Amygdala (tissue), 56 donors: Measurements from ENCODE around the gene LRP1B.

Experiments
- DNase-seq, 56 donors: peaks; one replicate each; lab custom pipeline; 2025; lab: John Stamatoyannopoulos, UW

The LRP1B gene

DNA sequence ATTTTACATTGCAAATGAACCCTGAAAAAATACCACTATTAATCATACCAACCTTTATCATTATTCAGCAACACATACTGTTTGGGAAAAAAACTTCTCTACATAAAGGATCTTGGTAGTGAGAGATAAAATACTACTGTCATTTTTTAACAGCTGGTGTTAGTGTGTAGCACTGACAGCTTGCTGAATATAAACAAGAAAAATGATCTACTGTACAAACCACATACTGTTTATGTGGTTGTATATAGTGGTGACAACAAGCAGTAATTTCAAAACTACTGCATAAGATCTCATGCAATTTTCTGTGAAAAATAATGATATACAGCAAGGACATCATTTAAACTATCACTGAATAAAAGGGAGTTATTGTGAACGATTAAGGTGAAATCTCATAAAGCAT is 601.2 kb downstream of the LRP1B start:
- no peak for DNase-seq

DNA sequence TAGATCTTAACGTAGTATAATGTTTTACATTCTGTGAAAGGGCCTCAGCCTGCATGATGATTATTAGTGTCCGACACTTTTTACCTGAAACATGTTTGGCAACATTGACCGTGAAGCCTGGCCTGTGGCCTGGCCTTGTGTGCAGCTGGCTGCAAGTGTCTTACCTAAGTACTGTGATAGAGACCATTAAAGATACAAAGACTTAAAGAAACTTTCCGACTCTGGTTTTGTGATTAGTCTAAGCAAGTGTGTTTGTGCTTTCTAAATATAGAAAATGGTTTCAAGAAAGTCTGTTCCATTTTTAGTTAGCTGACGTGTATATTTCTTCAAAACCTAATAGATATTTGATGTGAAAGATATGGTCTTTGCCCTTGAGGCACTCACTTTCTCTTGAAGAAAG is 601.8 kb downstream of the LRP1B start:
- DNase-seq = no peak

DNA sequence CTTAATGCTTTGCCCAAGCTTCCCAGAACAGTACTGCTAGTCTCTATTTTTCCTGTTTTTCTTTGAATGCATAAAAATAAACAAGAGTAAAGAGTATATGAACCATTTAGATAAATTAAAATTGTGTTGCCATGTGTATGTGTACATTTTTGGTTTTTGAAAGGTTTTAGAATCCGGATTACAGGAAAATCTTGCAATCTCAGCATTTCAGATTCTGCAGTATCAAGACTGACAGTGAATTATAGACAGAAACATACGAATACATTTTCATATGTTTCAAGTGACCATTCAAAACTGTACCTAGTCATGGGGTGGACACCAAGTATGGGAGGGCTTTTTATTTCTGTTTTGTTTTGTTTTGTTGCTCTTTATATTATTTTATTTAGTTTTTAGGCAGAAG is 604.1 kb downstream of the LRP1B start:
- DNase-seq = no peak

DNA sequence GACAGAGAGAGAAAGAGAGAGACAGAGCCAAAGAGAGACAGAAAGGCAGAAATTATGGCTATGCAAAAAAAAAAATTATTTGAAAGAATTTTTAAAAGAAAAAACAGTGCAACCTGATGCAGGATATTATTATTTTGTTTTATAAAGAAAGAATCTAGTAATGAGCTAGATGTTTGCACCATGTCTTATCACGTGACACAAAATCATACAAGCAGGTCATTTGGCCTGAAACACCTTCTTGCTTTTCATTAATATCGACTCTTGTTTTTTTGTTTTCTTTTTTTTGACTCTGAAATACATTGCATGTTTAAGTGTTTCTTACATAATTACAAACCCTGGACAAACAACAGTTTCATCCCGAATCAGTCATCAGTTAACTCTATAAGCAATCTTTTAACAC is 606.0 kb downstream of the LRP1B start:
- no peak for DNase-seq

DNA sequence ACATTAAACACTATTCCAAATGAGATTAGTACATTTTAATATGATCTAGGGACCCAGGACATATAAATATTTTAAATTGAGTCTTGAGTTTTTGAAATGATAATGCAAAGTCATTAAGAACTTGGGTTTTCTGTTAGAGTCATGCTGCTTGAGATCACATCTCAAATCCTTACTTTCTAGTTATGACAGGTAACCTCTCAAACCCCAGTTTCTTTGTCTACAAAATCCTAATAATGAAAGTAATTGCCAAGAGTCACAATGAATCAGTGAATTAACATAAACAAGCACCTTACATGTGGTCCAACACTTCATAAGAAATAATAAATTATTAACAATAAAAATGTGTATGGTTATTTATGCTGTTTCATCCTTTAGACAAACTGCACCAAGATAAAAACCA is 607.6 kb downstream of the LRP1B start:
- DNase-seq = no peak

DNA sequence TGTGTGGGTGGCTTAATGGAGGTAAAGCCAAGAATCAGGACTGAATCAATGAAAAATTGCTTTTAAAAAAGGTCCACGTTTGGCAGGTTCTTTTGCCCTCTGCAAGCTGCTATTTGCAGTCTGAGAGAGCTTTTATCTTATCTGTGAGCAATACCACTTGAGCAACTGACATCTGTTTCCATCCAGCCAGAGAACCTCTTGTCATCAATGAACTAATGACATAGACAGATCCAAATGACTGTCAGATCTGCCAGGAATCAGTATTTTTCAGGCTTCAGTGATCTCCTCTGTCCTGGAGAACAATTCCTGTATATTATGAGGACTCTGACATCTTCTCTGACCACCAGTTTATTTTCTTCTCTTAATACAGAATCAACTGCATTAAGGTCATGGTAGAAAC is 608.1 kb downstream of the LRP1B start:
- no peak for DNase-seq

DNA sequence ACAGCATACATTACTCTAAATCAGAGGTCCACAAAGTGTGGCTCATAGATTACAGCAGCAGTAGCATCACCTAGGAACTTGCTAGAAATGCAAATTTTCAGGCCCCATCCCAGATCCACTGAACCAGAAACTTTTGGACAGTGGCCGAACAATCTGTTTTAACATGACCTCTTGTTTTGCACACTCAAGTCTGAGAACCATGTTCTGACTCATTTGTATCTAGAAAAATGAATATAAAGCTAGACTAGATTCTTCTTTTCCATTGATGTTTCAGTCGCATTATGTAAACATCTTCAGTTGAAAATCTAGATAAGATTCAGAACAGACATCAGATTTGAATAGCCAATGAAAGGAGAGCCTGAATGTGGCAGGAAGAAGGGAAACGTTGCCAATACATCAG is 608.8 kb downstream of the LRP1B start:
- no peak for DNase-seq

DNA sequence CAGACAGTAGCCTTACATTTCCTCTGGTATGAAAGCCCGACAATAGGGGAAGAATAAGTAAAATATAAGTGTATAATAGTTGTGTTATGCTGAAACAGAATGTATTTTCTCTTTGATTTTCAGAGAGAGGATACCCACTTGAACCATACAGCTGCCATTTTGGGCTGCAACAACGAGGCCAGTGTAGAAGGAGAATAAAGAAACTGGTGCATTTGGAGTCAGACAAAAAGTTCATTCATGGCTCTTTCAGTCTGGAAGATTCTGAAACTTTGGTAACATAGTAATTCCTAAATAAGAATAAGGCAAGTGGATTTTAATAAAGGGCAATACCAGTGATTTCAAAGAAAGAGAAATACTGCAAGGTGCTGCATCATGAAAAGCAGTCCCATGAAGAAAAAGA is 610.9 kb downstream of the LRP1B start:
- peak in 1 of 56 donors; percentile 2 for DNase-seq

DNA sequence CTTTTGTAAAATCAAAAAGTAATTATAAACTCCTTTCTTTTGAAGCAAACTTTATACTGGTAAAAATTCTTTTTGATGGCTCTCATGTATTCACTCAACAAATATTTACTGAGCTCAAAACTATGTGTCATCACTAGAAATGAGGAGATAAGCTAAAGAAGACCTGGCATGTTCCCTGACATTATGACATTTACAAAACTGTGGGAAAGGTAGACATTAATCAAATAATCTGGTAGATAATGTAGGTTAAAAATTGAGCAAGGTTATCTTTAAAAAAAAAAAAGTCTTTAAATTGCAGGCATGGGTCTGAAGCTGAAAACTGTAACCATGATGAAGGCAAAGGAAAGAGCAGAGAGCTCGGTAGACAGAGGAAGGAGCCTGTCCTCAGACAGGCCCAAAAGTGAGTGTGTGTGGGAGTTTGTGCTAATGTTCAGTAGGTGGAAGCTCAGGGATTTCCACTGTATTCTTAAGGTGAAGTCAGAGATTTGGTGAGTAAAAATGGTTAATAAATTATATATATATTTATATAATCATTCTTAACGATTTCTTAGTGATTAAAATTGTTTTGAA is 612.9 kb downstream of the LRP1B start:
- no peak for DNase-seq

DNA sequence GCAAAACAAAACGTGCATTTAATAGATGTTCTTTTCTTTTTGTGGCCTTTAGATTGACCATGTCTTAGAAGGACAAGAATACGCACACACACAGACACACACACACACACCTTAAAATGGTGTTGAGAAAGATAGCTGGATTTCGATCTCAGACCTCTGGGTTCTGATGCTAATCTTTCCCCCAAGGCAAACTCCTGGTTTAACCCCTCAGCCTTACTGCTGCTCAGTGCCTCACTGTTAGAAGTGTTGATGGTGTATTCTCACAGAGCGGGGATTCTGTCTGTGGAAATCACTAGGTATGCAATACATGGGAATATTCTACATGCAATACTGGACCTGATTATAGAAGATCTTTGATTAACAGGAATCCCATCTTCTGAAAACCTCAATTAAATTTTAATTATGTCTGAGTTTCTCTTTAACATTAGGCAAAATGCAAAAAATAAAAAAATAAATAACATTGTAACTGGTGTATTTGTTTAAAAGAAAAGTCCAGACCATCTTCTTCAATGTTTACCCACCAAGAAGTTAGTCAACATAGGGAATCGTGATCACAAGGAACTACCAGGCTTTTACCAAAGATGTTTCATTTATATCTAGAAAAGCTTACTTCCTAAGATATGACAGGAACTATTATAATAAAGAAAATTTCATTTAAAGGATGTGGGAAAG is 613.5 kb downstream of the LRP1B start:
- no peak for DNase-seq

DNA sequence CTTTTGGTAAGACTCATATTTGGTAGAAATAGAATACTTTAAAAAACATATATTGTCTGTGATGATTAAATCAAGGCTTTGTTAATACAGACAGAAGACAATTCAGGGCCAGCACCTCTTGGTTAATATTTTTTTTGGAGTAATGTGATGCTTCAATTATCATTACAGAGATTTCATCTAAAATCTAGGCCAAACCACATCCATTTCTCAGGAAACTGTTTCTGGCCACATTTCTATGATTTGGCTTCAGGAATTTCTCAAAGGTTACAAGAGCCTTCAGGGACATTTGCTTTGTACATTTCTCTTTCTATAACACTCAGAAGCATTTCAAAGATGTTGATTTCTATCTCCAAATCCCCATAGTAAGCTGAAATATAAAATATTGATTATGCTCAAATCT is 614.9 kb downstream of the LRP1B start:
- DNase-seq = no peak

DNA sequence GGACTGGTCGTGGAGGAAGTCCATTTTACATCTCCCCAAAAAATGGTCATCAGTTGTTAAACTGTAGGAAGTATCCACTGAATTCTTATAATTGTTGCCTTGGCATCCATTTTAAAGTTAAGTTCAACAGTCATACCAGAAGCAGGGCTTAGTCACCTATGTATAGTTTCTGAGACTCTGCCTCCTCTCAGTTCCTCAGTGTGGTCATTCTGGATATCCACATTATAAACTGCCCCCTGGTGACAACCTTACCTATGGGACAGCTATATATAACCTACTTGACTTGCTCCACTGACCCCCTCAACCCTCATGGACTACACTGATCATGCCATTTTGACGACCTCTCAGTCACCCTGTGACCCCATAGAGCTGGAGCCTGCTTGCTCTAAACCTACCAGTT is 617.0 kb downstream of the LRP1B start:
- DNase-seq = no peak

DNA sequence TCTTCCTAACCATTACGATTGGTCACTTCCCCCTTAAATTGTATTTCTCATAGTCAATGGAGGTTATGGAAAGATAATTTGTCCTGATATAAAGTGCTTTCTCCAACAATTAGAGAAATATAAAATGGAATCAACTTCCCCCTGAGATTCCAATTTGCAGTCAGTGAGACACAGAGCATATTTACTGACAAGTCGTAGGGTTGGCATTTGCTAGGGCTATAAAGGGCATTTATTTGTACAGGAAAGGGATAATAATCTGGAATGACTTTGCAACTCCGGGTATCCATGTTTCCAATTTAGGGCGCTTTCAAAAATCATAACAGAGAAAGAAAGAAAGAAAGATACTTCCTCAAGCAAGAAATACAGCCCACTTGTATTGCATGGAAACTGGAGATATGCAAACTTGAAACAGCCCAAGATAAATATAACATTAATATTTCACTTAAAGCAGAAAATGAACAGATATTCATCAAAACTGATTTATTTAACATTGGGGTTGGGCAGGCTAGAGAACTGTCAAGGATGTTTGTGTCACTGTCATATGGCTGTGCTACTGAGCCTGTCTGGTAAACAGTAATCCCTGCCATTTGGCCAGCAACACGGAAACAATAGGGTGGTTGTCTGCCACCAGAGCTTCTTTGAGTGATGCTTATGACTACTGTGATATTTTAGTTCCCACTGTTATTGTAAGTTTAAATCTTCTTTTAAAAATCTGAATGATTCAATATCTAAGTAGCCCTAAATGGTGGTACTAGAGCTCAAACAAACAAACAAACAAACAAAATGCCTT is 621.8 kb downstream of the LRP1B start:
- DNase-seq = peak in 21 of 56 donors; percentile 2 to 67 (median 24)

DNA sequence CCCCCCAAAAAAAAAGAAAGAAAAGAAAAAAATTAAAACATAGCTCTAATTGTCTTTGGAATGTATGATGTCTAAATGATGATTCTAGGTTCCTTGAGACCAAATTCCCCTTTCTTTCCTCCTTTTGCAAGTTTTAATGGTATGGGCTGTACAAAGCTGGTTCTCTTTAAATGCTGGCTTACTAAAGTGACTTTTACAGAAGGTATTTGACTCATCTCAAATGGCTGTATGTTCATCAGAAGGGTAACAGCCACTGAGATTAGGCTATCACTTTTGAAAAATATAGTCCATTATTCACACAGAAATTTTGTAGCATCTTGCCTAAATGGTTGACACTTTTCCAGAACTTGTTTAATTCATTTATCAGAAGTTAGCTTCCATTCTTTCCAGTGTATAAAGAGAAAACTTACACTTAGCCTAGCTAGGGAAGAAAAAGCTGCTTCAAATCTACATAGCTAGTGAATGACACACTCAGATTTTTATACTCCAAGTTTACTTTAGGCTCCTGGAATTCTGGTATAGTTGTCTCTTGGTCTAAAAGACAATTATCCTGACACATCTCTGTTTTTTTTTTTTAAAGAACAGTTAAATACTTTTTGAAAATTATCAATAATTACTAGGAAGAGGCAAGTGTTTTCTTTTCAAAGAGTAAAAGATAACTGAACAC is 622.6 kb downstream of the LRP1B start:
- DNase-seq = no peak

DNA sequence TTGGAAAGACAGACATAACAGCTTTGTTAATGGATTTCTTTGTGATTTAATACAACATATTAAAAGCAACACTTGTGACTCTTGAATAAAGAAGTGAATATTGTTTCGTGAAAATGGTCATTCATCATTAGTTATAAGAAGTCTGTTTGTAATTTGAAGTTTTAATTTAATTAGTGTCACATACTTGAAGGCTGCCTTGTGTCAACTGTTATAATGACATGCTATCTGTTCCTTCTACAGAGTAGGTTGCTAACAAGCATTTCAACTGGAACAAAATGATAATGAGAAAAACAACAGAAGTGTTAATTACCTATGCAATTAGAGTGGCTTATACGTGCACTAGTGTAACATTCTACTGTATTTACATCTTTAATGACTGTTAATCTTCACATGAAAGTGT is 624.7 kb downstream of the LRP1B start:
- no peak for DNase-seq

DNA sequence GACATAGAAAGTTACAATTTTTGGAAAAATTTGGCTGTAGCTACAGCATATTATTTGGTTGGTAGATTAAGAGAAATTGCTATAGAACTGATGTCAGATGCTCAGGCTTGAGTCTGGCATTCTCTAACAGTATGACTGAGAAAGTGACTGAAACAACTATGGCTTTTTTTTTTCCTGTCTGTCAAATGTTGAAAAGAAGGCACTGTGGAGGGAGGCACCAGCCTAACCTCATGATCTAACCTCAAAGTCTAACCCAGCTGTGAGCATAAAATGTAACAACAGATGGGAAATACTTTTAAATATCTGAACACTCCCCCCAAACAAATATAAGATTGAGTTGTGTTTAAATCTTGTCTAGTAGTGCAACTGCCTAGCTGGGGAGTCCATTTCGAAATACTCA is 629.1 kb downstream of the LRP1B start:
- no peak for DNase-seq

DNA sequence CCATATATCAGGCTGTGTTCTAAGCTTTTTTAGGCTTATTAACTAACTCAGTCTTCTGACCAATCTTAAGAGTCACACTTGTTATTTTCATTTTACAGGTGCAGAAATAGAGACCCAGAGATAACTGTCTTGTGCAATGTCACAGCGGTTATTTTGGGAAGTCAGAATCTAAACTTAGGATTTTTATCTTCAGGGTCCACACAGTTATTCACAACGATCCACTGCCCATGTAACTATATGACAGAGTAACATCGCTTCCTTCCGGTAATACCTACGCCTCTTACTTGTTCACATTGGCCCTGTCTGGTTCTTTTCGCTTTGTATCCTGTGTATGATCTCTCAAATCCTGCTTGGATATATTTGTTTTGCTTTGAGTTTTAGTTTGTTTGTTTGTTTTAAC is 631.7 kb downstream of the LRP1B start:
- no peak for DNase-seq

DNA sequence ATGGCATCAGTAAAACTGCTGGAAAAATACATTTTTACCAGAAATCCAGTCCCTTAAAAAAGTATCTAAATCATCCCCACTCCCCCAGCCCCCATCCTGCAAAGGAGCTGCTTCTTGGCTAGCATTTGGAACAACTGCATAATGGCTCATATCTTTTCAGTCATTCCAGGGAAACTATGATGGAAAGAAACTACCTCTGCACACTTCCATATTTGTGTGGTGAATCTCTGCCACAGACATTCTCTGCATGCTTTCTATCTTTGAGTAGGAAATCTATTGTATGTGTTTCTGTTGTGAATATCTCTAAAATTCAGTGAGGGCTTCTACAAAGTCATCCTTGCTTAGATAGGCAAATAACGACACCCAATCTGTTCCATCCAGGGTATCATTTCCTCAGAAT is 632.3 kb downstream of the LRP1B start:
- DNase-seq = no peak

DNA sequence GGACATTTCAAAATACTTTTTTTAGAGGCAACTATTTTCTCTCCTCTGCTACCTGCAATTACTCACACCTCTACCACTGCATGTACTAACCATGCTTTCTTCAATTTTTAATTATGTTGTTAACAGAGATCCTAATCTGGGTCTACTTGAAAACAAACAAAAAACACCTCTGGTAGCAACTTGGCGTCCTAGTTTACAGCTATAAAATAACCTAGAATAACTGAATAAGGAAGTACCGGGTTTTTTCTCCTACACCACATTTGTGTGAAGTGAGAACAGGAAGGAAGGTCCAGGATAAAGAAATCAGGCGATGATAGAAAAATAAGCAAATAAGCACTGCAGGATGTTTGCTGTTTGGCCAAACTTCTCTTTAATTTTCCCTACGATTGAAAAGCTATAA is 633.5 kb downstream of the LRP1B start:
- DNase-seq = no peak

DNA sequence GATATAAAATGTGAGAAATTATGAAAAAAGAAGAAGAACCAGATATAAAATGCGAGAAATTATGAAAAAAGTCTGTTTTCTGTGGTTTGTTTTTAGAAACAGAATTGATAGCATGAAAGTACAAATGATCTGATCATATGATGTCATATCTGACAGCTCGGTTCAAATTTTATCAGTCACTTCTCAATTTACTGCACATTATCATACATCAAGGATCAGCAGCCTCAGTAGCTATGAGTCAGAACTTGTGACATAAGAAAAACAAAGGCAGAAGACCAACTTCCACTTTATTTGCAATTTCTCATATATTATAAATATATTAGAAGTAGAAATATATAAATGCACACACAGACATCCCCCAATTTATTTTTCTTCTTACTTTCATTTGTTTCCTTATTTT is 634.0 kb downstream of the LRP1B start:
- DNase-seq = no peak

DNA sequence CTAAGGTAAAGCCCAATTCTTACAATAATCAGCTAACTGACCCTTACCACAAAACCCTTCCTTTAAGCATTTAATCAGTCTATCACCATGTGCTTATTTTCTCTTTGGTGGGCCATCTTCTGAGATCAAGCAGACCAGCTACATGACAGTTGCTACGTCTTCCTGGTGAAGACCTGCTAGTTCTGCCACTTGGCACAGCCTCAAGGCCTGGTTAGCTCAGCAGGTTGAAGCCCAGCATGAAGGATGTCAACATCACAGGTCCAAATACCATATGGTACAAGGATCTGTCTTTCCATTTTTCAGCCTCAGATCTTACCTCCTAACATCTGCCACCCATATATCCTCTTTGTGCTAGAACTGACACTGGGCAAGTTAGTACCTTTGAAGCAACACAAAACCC is 636.9 kb downstream of the LRP1B start:
- no peak for DNase-seq

DNA sequence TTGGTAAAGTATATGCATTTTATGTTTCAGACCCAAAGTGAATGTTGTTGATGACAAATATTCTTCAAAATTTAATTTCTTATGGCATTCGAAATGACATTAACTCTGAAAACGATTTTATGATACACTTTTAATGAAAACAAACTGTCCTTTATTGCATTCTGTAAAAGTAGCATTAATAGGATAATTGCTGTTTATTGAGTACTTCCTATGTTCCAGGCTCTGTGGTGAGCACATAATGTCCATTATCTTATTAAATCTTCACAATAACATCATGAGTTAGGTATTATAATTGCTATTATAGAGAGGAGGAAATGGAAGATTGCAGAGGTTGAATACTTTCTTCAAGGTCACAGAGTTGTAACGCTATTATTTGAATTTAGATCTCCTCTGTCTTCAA is 638.0 kb downstream of the LRP1B start:
- no peak for DNase-seq
